OCI-LY3 (cell line): Measurements from ENCODE around the gene GPR142.

Experiments
- H2AFZ ChIP-seq: fragments of 200-600, 300-600 bp; shearing (Covaris generic); 2 replicates; pipeline ENCODE4 v1.6.0; 2014; ENCODE audit warnings: antibody characterized with exemption, low read depth, low read length
- H3K27ac ChIP-seq: fragments of 200-600, 300-600 bp; sonication (generic); 2 replicates; pipeline ENCODE4 v1.5.1; 2014; ENCODE audit warnings: mild to moderate bottlenecking, low read length, moderate library complexity, mixed read lengths
- H3K27me3 ChIP-seq: fragments of 200-600, 300-600 bp; sonication (generic); 2 replicates; pipeline ENCODE4 v1.6.1; 2014; ENCODE audit warnings: low read depth, low read length, mixed read lengths
- H3K36me3 ChIP-seq: fragments of 200-600, 300-600 bp; sonication (generic); replicated peaks from 2 replicates; pipeline ENCODE3; 2014; ENCODE audit warnings: low read depth, low read length, mixed read lengths
- H3K4me1 ChIP-seq: fragments of 300-600, 200-600 bp; sonication (generic); 2 replicates; pipeline ENCODE4 v1.6.1; 2014; ENCODE audit warnings: low read length, mixed read lengths
- H3K4me2 ChIP-seq: fragments of 200-600, 300-600 bp; sonication (generic); 2 replicates; pipeline ENCODE4 v1.6.1; 2014; ENCODE audit warnings: low read length, mixed read lengths
- H3K4me3 ChIP-seq: fragments of 300-600, 200-600 bp; sonication (generic); 2 replicates; pipeline ENCODE4 v1.5.1; 2014; ENCODE audit warnings: antibody characterized with exemption, mild to moderate bottlenecking, low read length, moderate library complexity
- H3K79me2 ChIP-seq: fragments of 300-600, 200-600 bp; shearing (Covaris generic); 2 replicates; pipeline ENCODE4 v1.6.1; 2014; ENCODE audit warnings: mild to moderate bottlenecking, low read length, mixed read lengths
- H3K9ac ChIP-seq: fragments of 300-600, 200-600 bp; shearing (Covaris generic); 2 replicates; pipeline ENCODE4 v1.6.0; 2014; ENCODE audit warnings: mild to moderate bottlenecking, low read length, moderate library complexity
- H3K9me3 ChIP-seq: fragments of 200-600, 300-600 bp; shearing (Covaris generic); 2 replicates; pipeline ENCODE4 v1.6.1; 2014; ENCODE audit warnings: low read length, mixed read lengths; ENCODE audit not compliant: insufficient read depth
- H4K20me1 ChIP-seq: fragments of 200-600, 300-600 bp; sonication (generic); 2 replicates; pipeline ENCODE4 v1.6.1; 2016; ENCODE audit warnings: low read length, mixed read lengths; ENCODE audit not compliant: insufficient read depth
- EZH2phosphoT487 ChIP-seq: fragments of 200-600 bp; shearing (Covaris generic); IDR thresholded peaks from 2 replicates; pipeline ENCODE4 v1.6.1; 2018; ENCODE audit warnings: antibody characterized with exemption, mixed run types, low read depth
- TF ChIP-seq, protein P1 (sequence below): fragments of 200-600, 300-600 bp; sonication (generic); IDR thresholded peaks from 2 replicates; pipeline ENCODE4 v1.5.1; 2014; ENCODE audit warnings: antibody characterized with exemption, low read length, low read depth

GPR142 gene

DNA sequence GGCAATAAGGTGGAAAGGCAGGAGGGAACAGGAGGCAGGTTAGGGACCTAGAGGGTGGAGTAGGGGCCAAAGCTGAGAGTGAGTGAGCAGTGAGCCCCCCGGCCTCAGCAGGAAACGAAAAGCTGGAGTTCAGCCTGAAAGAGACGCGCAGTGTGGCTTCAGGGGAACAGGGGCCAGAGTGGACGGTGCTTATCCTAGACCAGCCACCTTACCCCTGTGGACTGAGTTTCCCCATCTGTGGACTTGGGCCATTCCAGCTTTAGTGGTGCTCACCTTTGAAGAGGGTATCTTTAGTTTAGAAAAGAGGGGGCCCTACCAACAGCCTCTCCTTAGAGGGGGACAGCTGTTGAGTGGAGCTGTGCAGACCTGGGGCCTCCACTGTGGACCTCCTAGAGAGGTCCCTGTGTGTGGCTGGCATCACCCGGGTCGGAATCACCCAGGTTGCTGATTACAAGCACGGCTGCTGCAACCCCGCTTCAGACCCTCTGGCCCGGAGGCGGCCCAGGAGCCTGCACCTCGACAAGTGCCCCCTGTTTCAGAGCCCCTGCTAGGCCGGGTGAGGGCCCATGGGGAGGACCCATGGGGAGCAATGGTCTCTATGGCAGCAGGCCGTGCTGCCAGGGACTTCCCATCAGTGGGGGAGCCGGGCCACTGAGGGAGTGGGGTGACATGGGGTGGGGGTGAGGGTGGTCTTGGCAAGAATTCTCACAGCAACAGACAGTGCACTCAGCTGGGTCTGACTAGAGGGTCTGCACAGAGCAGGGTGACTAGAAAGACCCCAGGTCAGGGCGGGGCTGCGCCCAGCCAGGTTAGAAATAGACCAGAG lies 2.6 kb downstream of the GPR142 start:
- H3K4me3 ChIP-seq: no peak overlapping the region
- no peaks in the 10 kb centered on the region for H3K36me3 ChIP-seq
- no peaks in the 10 kb centered on the region for H3K9me3 ChIP-seq
- no peak overlapping the region for H3K9ac ChIP-seq
- no peaks in the 10 kb centered on the region for H3K79me2 ChIP-seq
- TF ChIP-seq EZH2phosphoT487: no peak
- TF ChIP-seq, protein P1, sequence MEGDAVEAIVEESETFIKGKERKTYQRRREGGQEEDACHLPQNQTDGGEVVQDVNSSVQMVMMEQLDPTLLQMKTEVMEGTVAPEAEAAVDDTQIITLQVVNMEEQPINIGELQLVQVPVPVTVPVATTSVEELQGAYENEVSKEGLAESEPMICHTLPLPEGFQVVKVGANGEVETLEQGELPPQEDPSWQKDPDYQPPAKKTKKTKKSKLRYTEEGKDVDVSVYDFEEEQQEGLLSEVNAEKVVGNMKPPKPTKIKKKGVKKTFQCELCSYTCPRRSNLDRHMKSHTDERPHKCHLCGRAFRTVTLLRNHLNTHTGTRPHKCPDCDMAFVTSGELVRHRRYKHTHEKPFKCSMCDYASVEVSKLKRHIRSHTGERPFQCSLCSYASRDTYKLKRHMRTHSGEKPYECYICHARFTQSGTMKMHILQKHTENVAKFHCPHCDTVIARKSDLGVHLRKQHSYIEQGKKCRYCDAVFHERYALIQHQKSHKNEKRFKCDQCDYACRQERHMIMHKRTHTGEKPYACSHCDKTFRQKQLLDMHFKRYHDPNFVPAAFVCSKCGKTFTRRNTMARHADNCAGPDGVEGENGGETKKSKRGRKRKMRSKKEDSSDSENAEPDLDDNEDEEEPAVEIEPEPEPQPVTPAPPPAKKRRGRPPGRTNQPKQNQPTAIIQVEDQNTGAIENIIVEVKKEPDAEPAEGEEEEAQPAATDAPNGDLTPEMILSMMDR: no peak
- H3K4me1 ChIP-seq: no peaks in the 10 kb centered on the region
- peaks cover 3% of the 10 kb centered on the region; the same call in 1 of the 2 replicates for H3K27me3 ChIP-seq
- no peak overlapping the region for H2AFZ ChIP-seq
- no peak overlapping the region for H3K4me2 ChIP-seq
- H3K27ac ChIP-seq: no peak overlapping the region
- no peaks in the 10 kb centered on the region for H4K20me1 ChIP-seq

DNA sequence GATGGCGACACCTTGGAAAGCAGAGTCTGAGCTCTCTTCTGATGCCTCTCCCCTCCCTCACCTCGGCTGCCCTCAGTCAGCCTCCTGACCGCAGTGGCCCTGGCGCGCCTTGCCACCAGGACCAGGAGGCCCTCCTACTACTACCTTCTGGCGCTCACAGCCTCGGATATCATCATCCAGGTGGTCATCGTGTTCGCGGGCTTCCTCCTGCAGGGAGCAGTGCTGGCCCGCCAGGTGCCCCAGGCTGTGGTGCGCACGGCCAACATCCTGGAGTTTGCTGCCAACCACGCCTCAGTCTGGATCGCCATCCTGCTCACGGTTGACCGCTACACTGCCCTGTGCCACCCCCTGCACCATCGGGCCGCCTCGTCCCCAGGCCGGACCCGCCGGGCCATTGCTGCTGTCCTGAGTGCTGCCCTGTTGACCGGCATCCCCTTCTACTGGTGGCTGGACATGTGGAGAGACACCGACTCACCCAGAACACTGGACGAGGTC lies 4.4 kb downstream of the GPR142 start:
- H3K4me1 ChIP-seq: no peaks in the 10 kb centered on the region
- TF ChIP-seq, protein P1: no peak
- TF ChIP-seq EZH2phosphoT487: no peak

DNA sequence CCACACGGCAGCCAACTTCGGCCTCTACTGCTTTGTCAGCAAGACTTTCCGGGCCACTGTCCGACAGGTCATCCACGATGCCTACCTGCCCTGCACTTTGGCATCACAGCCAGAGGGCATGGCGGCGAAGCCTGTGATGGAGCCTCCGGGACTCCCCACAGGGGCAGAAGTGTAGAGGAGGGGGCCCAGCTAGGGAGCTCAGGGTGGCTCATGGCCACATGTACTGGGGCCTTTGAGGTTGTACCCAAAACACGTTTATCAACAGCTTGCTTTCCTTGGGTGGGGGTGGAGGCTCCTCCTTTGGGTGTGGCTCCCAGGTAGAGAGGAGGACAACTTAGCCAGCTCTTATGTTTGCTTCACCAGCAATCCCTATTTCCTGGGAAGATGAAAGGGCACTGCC lies 5.1 kb downstream of the GPR142 start:
- H3K79me2 ChIP-seq: no peaks in the 10 kb centered on the region
- no peak overlapping the region for H3K9ac ChIP-seq
- H3K4me2 ChIP-seq: no peak overlapping the region
- TF ChIP-seq, protein P1: no peak
- no peak for TF ChIP-seq EZH2phosphoT487
- H2AFZ ChIP-seq: no peak overlapping the region
- no peak overlapping the region for H3K4me3 ChIP-seq
- no peaks in the 10 kb centered on the region for H3K36me3 ChIP-seq
- H3K27ac ChIP-seq: no peak overlapping the region
- no peaks in the 10 kb centered on the region for H3K4me1 ChIP-seq
- no peaks in the 10 kb centered on the region for H3K9me3 ChIP-seq
- H4K20me1 ChIP-seq: no peaks in the 10 kb centered on the region
- H3K27me3 ChIP-seq: peaks cover 8% of the 10 kb centered on the region; the same call in 1 of the 2 replicates

More for the DNA sequence above, 4.4 kb downstream of the GPR142 start:
- Histone ChIP-seq H3K79me2 (no peaks in the 10 kb centered on the region), H3K27ac (no peak overlapping the region), H3K9me3 (no peaks in the 10 kb centered on the region), H2AFZ (no peak overlapping the region), H3K36me3 (no peaks in the 10 kb centered on the region), H3K9ac (no peak overlapping the region), H3K27me3 (peaks cover 3% of the 10 kb centered on the region; the same call in 1 of the 2 replicates), H4K20me1 (no peaks in the 10 kb centered on the region), H3K4me3 (no peak overlapping the region), H3K4me2 (no peak overlapping the region)

DNA sequence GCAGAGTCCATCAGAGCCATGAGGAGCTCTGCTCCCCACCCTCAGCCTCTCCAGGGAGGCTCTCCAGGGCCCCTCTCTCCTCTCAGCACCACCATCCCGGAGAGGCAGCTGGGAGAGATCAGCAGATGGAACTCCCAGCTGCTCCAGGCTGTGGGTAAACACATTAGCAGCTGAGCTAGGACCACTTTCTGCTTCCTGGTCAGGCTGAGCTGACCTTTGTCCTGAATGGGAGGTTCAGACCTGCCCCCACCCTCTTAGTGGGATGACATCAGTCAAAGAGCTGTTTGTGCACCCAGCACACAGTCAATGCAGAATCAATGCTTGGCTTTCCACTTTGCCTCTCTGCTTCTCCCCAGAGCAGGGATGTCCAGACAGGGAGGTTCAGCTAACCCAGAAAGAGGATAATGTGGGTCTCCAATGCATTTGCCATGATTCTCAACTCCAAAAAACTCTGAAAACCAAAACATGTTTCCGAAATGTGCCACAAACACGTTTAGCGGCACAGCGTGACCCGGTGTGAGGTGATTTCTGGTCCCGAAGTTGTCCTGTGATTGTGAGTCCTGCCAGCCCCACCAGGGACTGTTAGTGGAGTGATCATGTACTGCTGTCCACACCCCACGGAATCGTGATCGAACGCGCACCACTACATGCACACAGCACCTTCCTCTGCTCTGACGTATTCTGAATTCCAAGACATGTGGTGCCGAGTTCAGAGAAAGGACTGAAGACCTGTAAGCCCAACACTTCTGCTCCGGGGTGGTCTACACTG lies 6.7 kb downstream of the GPR142 start:
- TF ChIP-seq, protein P1: no peak
- no peak for TF ChIP-seq EZH2phosphoT487

More for the DNA sequence above, 6.7 kb downstream of the GPR142 start:
- no peaks in the 10 kb centered on the region for H3K4me1 ChIP-seq
- H3K27ac ChIP-seq: no peak overlapping the region
- peaks cover 5% of the 10 kb centered on the region; the same call in 1 of the 2 replicates for H3K27me3 ChIP-seq
- no peaks in the 10 kb centered on the region for H3K79me2 ChIP-seq
- no peaks in the 10 kb centered on the region for H3K9me3 ChIP-seq
- no peaks in the 10 kb centered on the region for H4K20me1 ChIP-seq
- H3K36me3 ChIP-seq: no peaks in the 10 kb centered on the region
- no peak overlapping the region for H3K9ac ChIP-seq
- H3K4me3 ChIP-seq: no peak overlapping the region
- no peak overlapping the region for H3K4me2 ChIP-seq
- H2AFZ ChIP-seq: no peak overlapping the region
